Mesenchymal stem cell (in vitro differentiated cells and primary cell): ENCODE data around the gene ZFX.
A peak's percentile ranks its signal among the peaks of the same experiment; 100 is the strongest.

ENCODE experiments used
- DNase-seq: peaks from one replicate; pipeline ENCODE4 v3.0.0-alpha.2; 2013
- H2AFZ ChIP-seq: one replicate; pipeline ENCODE4 v1.6.1; 2013; ENCODE audit warnings: low read depth, mild to moderate bottlenecking, control low read depth, inconsistent platforms, low read length, moderate library complexity
- H2AK5ac ChIP-seq: 2 replicates; pipeline ENCODE4 v1.6.1; 2013; ENCODE audit warnings: low read length, moderate library complexity, mild to moderate bottlenecking, inconsistent platforms; ENCODE audit not compliant: severe bottlenecking
- H2BK120ac ChIP-seq: one replicate; pipeline ENCODE4 v1.6.1; 2013; ENCODE audit warnings: low read depth, mild to moderate bottlenecking, inconsistent platforms, low read length, moderate library complexity
- H2BK12ac ChIP-seq, 2 experiments: one replicate each; pipeline ENCODE4 v1.6.1; 2013; ENCODE audit warnings: inconsistent platforms in 2 of 2, low read length in 2 of 2, mild to moderate bottlenecking in 2 of 2, moderate library complexity in 2 of 2, control low read depth in 1 of 2
- H2BK15ac ChIP-seq: one replicate; pipeline ENCODE4 v1.6.1; 2013; ENCODE audit warnings: mild to moderate bottlenecking, low read depth, inconsistent platforms; ENCODE audit not compliant: poor library complexity, severe bottlenecking
- H2BK5ac ChIP-seq: 2 replicates; pipeline ENCODE4 v1.6.1; 2013; ENCODE audit warnings: low read depth, mild to moderate bottlenecking, low read length, control low read depth, inconsistent platforms; ENCODE audit not compliant: poor library complexity, severe bottlenecking
- H3K14ac ChIP-seq, 2 experiments: one replicate each; pipeline ENCODE4 v1.6.1; 2013; ENCODE audit warnings: inconsistent platforms in 2 of 2, low read length in 2 of 2, control low read depth in 1 of 2, mild to moderate bottlenecking in 1 of 2, moderate library complexity in 1 of 2
- H3K18ac ChIP-seq, 2 experiments: one replicate each; pipeline ENCODE4 v1.6.1; 2013; ENCODE audit warnings: inconsistent platforms in 2 of 2, low read length in 2 of 2, control low read depth in 1 of 2, low read depth in 1 of 2, mild to moderate bottlenecking in 1 of 2
- H3K23ac ChIP-seq, 2 experiments: one replicate each; pipeline ENCODE4 v1.6.1; 2013; ENCODE audit warnings: inconsistent platforms in 2 of 2, low read length in 2 of 2, mild to moderate bottlenecking in 2 of 2, moderate library complexity in 2 of 2, control low read depth in 1 of 2
- H3K27ac ChIP-seq: 2 replicates; pipeline ENCODE4 v1.5.1; 2013; ENCODE audit warnings: mild to moderate bottlenecking, moderate library complexity, low read length, control low read depth, inconsistent platforms; ENCODE audit not compliant: poor library complexity, severe bottlenecking
- H3K27me3 ChIP-seq, 2 experiments: 2 replicates each; pipeline versions ENCODE4 v1.6.1 to v1.7.0; 2013; ENCODE audit warnings: low read length in 2 of 2, mild to moderate bottlenecking in 2 of 2, moderate library complexity in 2 of 2, control low read depth in 1 of 2, inconsistent platforms in 1 of 2; ENCODE audit not compliant: control insufficient read depth in 1 of 2, insufficient read depth in 1 of 2
- H3K36me3 ChIP-seq, 2 experiments: 2 replicates each; pipeline versions ENCODE4 v1.6.1 to v1.7.0; 2013; ENCODE audit warnings: low read length in 2 of 2, control low read depth in 1 of 2, inconsistent platforms in 1 of 2, low read depth in 1 of 2, mild to moderate bottlenecking in 1 of 2; ENCODE audit not compliant: insufficient read depth in 2 of 2, control insufficient read depth in 1 of 2
- H3K4ac ChIP-seq, 2 experiments: one replicate each; pipeline ENCODE4 v1.6.1; 2013; ENCODE audit warnings: inconsistent platforms in 2 of 2, low read length in 2 of 2, mild to moderate bottlenecking in 2 of 2, moderate library complexity in 2 of 2, control low read depth in 1 of 2, low read depth in 1 of 2
- H3K4me1 ChIP-seq: 2 replicates; pipeline ENCODE4 v1.6.1; 2013; ENCODE audit warnings: low read depth, low read length, control low read depth; ENCODE audit not compliant: control insufficient read depth, insufficient read depth
- H3K4me2 ChIP-seq: 2 replicates; pipeline ENCODE4 v1.6.1; 2013; ENCODE audit warnings: low read length, mild to moderate bottlenecking, inconsistent platforms; ENCODE audit not compliant: poor library complexity, severe bottlenecking
- H3K4me3 ChIP-seq, 2 experiments: 2 replicates each; pipeline versions ENCODE4 v1.5.1 to v1.7.0; 2013; ENCODE audit warnings: low read length in 2 of 2, mild to moderate bottlenecking in 2 of 2, control low read depth in 1 of 2, low read depth in 1 of 2; ENCODE audit not compliant: insufficient read depth in 1 of 2
- H3K79me1 ChIP-seq: replicated peaks from 2 replicates; pipeline ENCODE4 v1.6.1; 2013; ENCODE audit warnings: mild to moderate bottlenecking, control low read depth, low read length, inconsistent platforms; ENCODE audit not compliant: poor library complexity, severe bottlenecking
- H3K9ac ChIP-seq: 2 replicates; pipeline ENCODE4 v1.7.0; 2013; ENCODE audit warnings: mild to moderate bottlenecking, low read length, moderate library complexity
- H3K9me3 ChIP-seq: 2 replicates; pipeline ENCODE4 v1.7.0; 2013; ENCODE audit warnings: mild to moderate bottlenecking, low read length; ENCODE audit not compliant: control insufficient read depth
- H4K8ac ChIP-seq: one replicate; pipeline ENCODE4 v1.6.1; 2013; ENCODE audit warnings: inconsistent platforms, mild to moderate bottlenecking, low read length, moderate library complexity
- H4K91ac ChIP-seq: one replicate; pipeline ENCODE4 v1.6.1; 2013; ENCODE audit warnings: mild to moderate bottlenecking, low read length, inconsistent platforms
- WGBS: methylation state at CpG from one replicate; pipeline ENCODE4 v1.1.7; 2013; ENCODE audit warnings: mixed read lengths; 5-methylcytosine and 5-hydroxymethylcytosine counted together

Gene ZFX

GRCh38 chrX:24151513-24151912 lies 2.0 kb downstream of the ZFX start:
- Histone ChIP-seq H2BK15ac (no peak overlapping the region), H2BK5ac (no peak overlapping the region), H3K18ac (no peak overlapping the region), H2AK5ac (no peak overlapping the region), H3K14ac (no peak overlapping the region), H3K79me1 (no peaks in the 10 kb centered on the region), H3K4me2 (peak overlapping the region; percentile 77), H4K8ac (no peak overlapping the region), H2BK120ac (no peak overlapping the region), H2AFZ (no peak overlapping the region), H3K4me1 (peaks cover 2% of the 10 kb centered on the region), H3K9ac (peak overlapping the region; percentile 99), H3K23ac (no peak overlapping the region), H3K36me3 (peaks cover 0 to 7% of the 10 kb centered on the region in 2 experiments), H3K9me3 (no peaks in the 10 kb centered on the region), H3K4me3 (peak overlapping the region in 1 of 2 experiments; percentile 97), H3K27ac (no peak overlapping the region), H3K27me3 (no peaks in the 10 kb centered on the region), H3K4ac (no peak overlapping the region), H4K91ac (no peak overlapping the region), H2BK12ac (no peak overlapping the region)
- no peak for DNase-seq
- WGBS, result 85% methylated on average over 6 of the region's 8 CpGs

DNA sequence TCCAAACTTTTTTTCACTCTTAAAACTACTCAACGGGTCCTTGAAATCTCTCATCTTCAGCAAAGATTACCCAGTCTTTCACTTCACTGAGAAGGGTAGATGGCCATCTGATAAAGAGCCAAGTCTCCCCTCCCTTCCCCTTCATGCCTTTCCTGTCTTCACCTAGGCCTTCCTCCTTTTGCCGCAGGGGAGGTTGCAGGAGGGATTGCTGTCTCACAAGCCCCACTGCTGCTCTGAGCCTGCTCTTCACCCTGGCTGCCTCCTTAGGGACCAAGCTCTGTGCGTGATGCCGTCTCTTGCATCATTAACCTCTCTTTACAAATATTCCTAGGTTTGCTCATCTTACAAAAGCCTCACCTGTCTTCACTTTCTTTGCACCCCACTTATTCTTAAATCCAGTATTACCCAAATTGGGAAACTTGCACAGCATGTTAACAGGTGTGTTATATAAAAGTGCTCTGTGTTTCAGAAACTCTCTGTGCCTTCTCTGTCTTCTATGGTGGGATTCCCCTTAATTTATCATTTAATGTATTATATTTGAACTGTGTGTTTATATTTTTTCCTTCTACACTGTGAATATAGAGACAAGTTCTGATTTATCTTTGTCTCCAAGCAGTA lies 3.8 kb downstream of the ZFX start:
- Histone ChIP-seq H2AK5ac (no peak overlapping the region), H2BK12ac (no peak overlapping the region), H3K4me2 (no peak overlapping the region), H3K79me1 (no peaks in the 10 kb centered on the region), H2BK120ac (no peak overlapping the region), H3K9me3 (no peaks in the 10 kb centered on the region), H3K14ac (no peak overlapping the region), H3K27me3 (no peaks in the 10 kb centered on the region), H3K23ac (no peak overlapping the region), H3K4ac (no peak overlapping the region), H2BK15ac (no peak overlapping the region), H4K8ac (no peak overlapping the region), H3K36me3 (peaks cover 0 to 7% of the 10 kb centered on the region in 2 experiments), H2AFZ (no peak overlapping the region), H3K27ac (no peak overlapping the region), H3K18ac (peak overlapping the region in 1 of 2 experiments; percentile 0), H3K4me1 (peaks cover 2% of the 10 kb centered on the region), H2BK5ac (no peak overlapping the region), H3K4me3 (peak overlapping the region in 1 of 2 experiments; percentile 97), H4K91ac (no peak overlapping the region), H3K9ac (peak overlapping the region; percentile 99)
- no peak for DNase-seq
- WGBS, result 41% methylated on average over 3 of the region's 4 CpGs

DNA sequence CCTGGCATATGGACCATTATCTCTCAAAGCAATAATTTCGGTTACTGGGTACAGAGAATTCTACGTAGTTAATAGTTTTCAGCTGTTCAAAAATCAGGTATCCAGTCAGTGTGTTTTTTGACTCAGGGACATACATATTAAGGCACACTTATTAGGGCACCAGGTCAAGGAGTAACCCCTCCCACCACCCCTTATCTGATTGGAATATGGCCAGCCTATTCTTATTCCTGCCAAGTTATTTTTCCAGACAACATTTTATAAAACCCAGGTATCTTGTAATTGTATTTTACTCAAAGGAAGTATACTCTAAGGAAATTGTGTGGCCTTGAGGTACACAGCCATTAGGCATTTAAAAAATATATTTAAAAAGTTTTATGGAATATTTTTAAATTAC lies 4.3 kb downstream of the ZFX start:
- Histone ChIP-seq H3K9me3 (no peaks in the 10 kb centered on the region), H2AFZ (no peak overlapping the region), H3K4ac (no peak overlapping the region), H3K4me3 (peak overlapping the region in 1 of 2 experiments; percentile 97), H2BK12ac (no peak overlapping the region), H2AK5ac (no peak overlapping the region), H4K8ac (no peak overlapping the region), H3K4me1 (peaks cover 2% of the 10 kb centered on the region), H3K27me3 (no peaks in the 10 kb centered on the region), H3K18ac (no peak overlapping the region), H2BK15ac (no peak overlapping the region), H3K36me3 (peaks cover 0 to 7% of the 10 kb centered on the region in 2 experiments), H2BK5ac (no peak overlapping the region), H4K91ac (no peak overlapping the region), H3K4me2 (no peak overlapping the region), H3K79me1 (no peaks in the 10 kb centered on the region), H3K27ac (no peak overlapping the region), H3K14ac (no peak overlapping the region), H3K23ac (no peak overlapping the region), H3K9ac (peak overlapping the region; percentile 99), H2BK120ac (no peak overlapping the region)
- DNase-seq, result no peak
- no CpG with 5 or more reads among the region's 2 CpGs for WGBS

DNA sequence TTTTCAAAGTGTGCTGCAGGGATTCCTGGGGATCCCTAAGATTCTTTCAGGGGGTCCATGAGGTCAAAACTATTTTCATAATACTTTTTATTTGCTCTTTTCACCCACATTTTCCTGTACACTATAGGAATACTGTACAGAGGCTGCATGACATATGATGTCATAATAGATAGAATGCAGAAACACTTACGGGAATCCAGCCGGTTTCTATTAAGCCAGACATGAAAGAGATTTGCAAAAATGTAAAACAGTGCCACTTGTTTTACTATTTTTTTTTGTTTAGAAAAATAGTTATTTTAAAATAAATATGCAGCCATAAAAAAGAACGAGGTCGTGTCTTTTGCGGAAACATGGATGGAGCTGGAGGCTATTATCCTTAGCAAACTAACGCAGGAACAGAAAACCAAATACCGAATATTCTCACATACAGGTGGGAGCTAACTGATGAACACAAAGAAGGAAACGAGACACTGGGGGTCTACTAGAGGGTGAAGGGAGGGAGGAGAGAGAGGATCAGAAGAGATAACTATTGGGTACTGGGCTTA lies 5.0 kb downstream of the ZFX start:
- Histone ChIP-seq H2BK12ac (no peak overlapping the region), H3K27ac (no peak overlapping the region), H3K18ac (no peak overlapping the region), H3K36me3 (peaks cover 0 to 7% of the 10 kb centered on the region in 2 experiments), H3K4ac (no peak overlapping the region), H3K9ac (peak overlapping the region; percentile 99), H3K4me1 (peaks cover 2% of the 10 kb centered on the region), H2AK5ac (no peak overlapping the region), H2BK120ac (no peak overlapping the region), H3K27me3 (no peaks in the 10 kb centered on the region), H3K23ac (no peak overlapping the region), H4K8ac (no peak overlapping the region), H3K4me3 (peak overlapping the region in 1 of 2 experiments; percentile 12), H3K14ac (no peak overlapping the region), H2BK15ac (no peak overlapping the region), H3K79me1 (no peaks in the 10 kb centered on the region), H3K4me2 (no peak overlapping the region), H3K9me3 (no peaks in the 10 kb centered on the region), H4K91ac (no peak overlapping the region), H2BK5ac (no peak overlapping the region), H2AFZ (no peak overlapping the region)
- 94% methylated on average over 2 of the region's 8 CpGs for WGBS
- no peak for DNase-seq
